ENCODE results near the gene GFRA1. TPM values are rescaled to one million over a fixed set of nuclear protein-coding genes. Genes with fewer than 3 reads are reported as not detected.

Gene GFRA1
- polyA plus RNA-seq, 1 donor (not counting 4 experiments of a cell fraction or from before 2014, with no cell fraction given) = not detected

GRCh38 chr10:116045366-116046356 lies 227.3 kb downstream of the GFRA1 start:
- H3K79me2 ChIP-seq (ENCODE audit: control insufficient read depth, insufficient read depth, low read length) = no peaks in the 10 kb centered on the region
- no peaks in the 10 kb centered on the region for H4K20me1 ChIP-seq (ENCODE audit: control insufficient read depth, extremely low read depth, insufficient read depth, low read length)
- no peaks in the 10 kb centered on the region for H3K27me3 ChIP-seq (ENCODE audit: control insufficient read depth, extremely low read depth, insufficient read depth, low read length)
- dilution Hi-C loops (cut with MboI; ENCODE audit: extremely low pct_ligation_motif_present, low sequenced_read_pairs) = no loop called here
- FAIRE-seq = no peak
- H3K9me1 ChIP-seq (ENCODE audit: control insufficient read depth, extremely low read depth, insufficient read depth, low read length) = no peaks in the 10 kb centered on the region
- no peaks in the 10 kb centered on the region for H3K9me3 ChIP-seq (ENCODE audit: control insufficient read depth, low read depth, low read length)
- H3K9ac ChIP-seq (ENCODE audit: control insufficient read depth, extremely low read depth, insufficient read depth, low read length) = no peak overlapping the region
- no peak overlapping the region for H3K4me2 ChIP-seq (ENCODE audit: control insufficient read depth, extremely low read depth, insufficient read depth, low read depth, low read length)
- H2AFZ ChIP-seq (ENCODE audit: control insufficient read depth, low read length) = no peak overlapping the region
- no peak for DNase-seq (ENCODE audit: low read depth, low spot score)
- no peak for TF ChIP-seq CTCF (optimal IDR thresholded peaks at IDR 0.05 in 1 of 3, IDR thresholded peaks at IDR 0.05 in 1 of 3, conservative IDR thresholded peaks at IDR 0.05 in 1 of 3; ENCODE audit: extremely low read depth in 1 of 3, insufficient read depth in 2 of 3, low read length in 3 of 3)
- no peak for TF ChIP-seq EZH2 (IDR thresholded peaks at IDR 0.05; ENCODE audit: low read length)
- no peak overlapping the region for H3K27ac ChIP-seq (ENCODE audit: control insufficient read depth, insufficient read depth, low read length)
- no peak overlapping the region for H3K4me3 ChIP-seq (ENCODE audit: control insufficient read depth in 2 of 3, extremely low read depth in 1 of 3, insufficient read depth in 2 of 3, low read depth in 1 of 3, low read length in 3 of 3)
- H3K4me1 ChIP-seq (ENCODE audit: control insufficient read depth, extremely low read depth, insufficient read depth, low read length) = no peaks in the 10 kb centered on the region
- H3K36me3 ChIP-seq (ENCODE audit: control insufficient read depth in 2 of 2, extremely low read depth in 1 of 2, insufficient read depth in 2 of 2, low read length in 2 of 2) = no peaks in the 10 kb centered on the region

GRCh38 chr10:116044801-116045248 lies 228.2 kb downstream of the GFRA1 start:
- DNase-seq (ENCODE audit: low read depth, low spot score) = no peak
- no peak overlapping the region for H3K9ac ChIP-seq (ENCODE audit: control insufficient read depth, extremely low read depth, insufficient read depth, low read length)
- H3K27me3 ChIP-seq (ENCODE audit: control insufficient read depth, extremely low read depth, insufficient read depth, low read length) = no peaks in the 10 kb centered on the region
- TF ChIP-seq CTCF (optimal IDR thresholded peaks at IDR 0.05 in 1 of 3, IDR thresholded peaks at IDR 0.05 in 1 of 3, conservative IDR thresholded peaks at IDR 0.05 in 1 of 3; ENCODE audit: extremely low read depth in 1 of 3, insufficient read depth in 2 of 3, low read length in 3 of 3) = no peak
- TF ChIP-seq EZH2 (IDR thresholded peaks at IDR 0.05; ENCODE audit: low read length) = no peak
- H3K4me1 ChIP-seq (ENCODE audit: control insufficient read depth, extremely low read depth, insufficient read depth, low read length) = no peaks in the 10 kb centered on the region
- H3K36me3 ChIP-seq (ENCODE audit: control insufficient read depth in 2 of 2, extremely low read depth in 1 of 2, insufficient read depth in 2 of 2, low read length in 2 of 2) = no peaks in the 10 kb centered on the region
- dilution Hi-C loops (cut with MboI; ENCODE audit: extremely low pct_ligation_motif_present, low sequenced_read_pairs) = no loop called here
- H3K79me2 ChIP-seq (ENCODE audit: control insufficient read depth, insufficient read depth, low read length) = no peaks in the 10 kb centered on the region
- no peak overlapping the region for H3K27ac ChIP-seq (ENCODE audit: control insufficient read depth, insufficient read depth, low read length)
- no peaks in the 10 kb centered on the region for H4K20me1 ChIP-seq (ENCODE audit: control insufficient read depth, extremely low read depth, insufficient read depth, low read length)
- H3K9me3 ChIP-seq (ENCODE audit: control insufficient read depth, low read depth, low read length) = no peaks in the 10 kb centered on the region
- H3K4me2 ChIP-seq (ENCODE audit: control insufficient read depth, extremely low read depth, insufficient read depth, low read depth, low read length) = no peak overlapping the region
- H2AFZ ChIP-seq (ENCODE audit: control insufficient read depth, low read length) = no peak overlapping the region
- no peaks in the 10 kb centered on the region for H3K9me1 ChIP-seq (ENCODE audit: control insufficient read depth, extremely low read depth, insufficient read depth, low read length)
- no peak for FAIRE-seq
- no peak overlapping the region for H3K4me3 ChIP-seq (ENCODE audit: control insufficient read depth in 2 of 3, extremely low read depth in 1 of 3, insufficient read depth in 2 of 3, low read depth in 1 of 3, low read length in 3 of 3)
